SU-DHL-6 (cell line): ENCODE data around the gene SP140L.
"Not testable (repeated sequence)": the region's sequence is repeated elsewhere in the genome, so short reads cannot be mapped to it uniquely, and the experiment has no call there.

Experiments
- H2AFZ ChIP-seq: fragments of 200-600 bp; sonication (generic); 2 replicates; pipeline ENCODE4 v1.6.1; 2014; ENCODE audit warnings: low read depth, mild to moderate bottlenecking, moderate library complexity, mixed read lengths, antibody characterized with exemption, low read length; ENCODE audit not compliant: severe bottlenecking
- H3F3A ChIP-seq: fragments of 200-600 bp; shearing (Covaris generic); 2 replicates; pipeline ENCODE4 v1.6.0; 2016; ENCODE audit warnings: antibody characterized with exemption, mild to moderate bottlenecking; ENCODE audit not compliant: insufficient read depth
- H3K27ac ChIP-seq: fragments of 200-600 bp; sonication (generic); 2 replicates; pipeline ENCODE4 v1.5.1; 2016; ENCODE audit warnings: low read depth, mild to moderate bottlenecking, low read length, moderate library complexity, mixed read lengths
- H3K27me3 ChIP-seq: fragments of 200-600 bp; sonication (generic), shearing (Covaris generic); 2 replicates; pipeline ENCODE4 v1.6.0; 2014; ENCODE audit warnings: mild to moderate bottlenecking, low read length
- H3K36me3 ChIP-seq: fragments of 200-600 bp; sonication (generic); 2 replicates; pipeline ENCODE4 v1.6.1; 2014; ENCODE audit warnings: mild to moderate bottlenecking, low read length, mixed read lengths
- H3K4me2 ChIP-seq: fragments of 300-600, 200-600 bp; shearing (Covaris generic), sonication (generic); 2 replicates; pipeline ENCODE4 v1.6.0; 2014; ENCODE audit warnings: low read length, low read depth, mild to moderate bottlenecking; ENCODE audit not compliant: poor library complexity, severe bottlenecking
- H3K4me3 ChIP-seq: fragments of 200-600 bp; sonication (generic); 2 replicates; pipeline ENCODE4 v1.5.1; 2014; ENCODE audit warnings: antibody characterized with exemption, low read length, mild to moderate bottlenecking, mixed read lengths; ENCODE audit not compliant: insufficient read depth, poor library complexity, severe bottlenecking
- H3K79me2 ChIP-seq: fragments of 200-600 bp; sonication (generic); 2 replicates; pipeline ENCODE4 v1.6.1; 2014; ENCODE audit warnings: mild to moderate bottlenecking, low read length, moderate library complexity; ENCODE audit not compliant: insufficient read depth
- H3K9ac ChIP-seq: fragments of 200-600 bp; sonication (generic); 2 replicates; pipeline ENCODE4 v1.7.0; 2014; ENCODE audit warnings: mild to moderate bottlenecking, low read length
- H3K9me2 ChIP-seq: fragments of 200-600 bp; sonication (generic); replicated peaks from 2 replicates; pipeline ENCODE4 v1.6.1; 2014; ENCODE audit warnings: low read length; ENCODE audit not compliant: insufficient read depth
- H3K9me3 ChIP-seq: fragments of 200-600 bp; sonication (generic); 2 replicates; pipeline ENCODE4 v1.6.1; 2014; ENCODE audit warnings: low read length, mixed read lengths; ENCODE audit not compliant: insufficient read depth
- H4K20me1 ChIP-seq: fragments of 200-600 bp; sonication (generic); 2 replicates; pipeline ENCODE4 v1.6.1; 2014; ENCODE audit warnings: low read depth, mild to moderate bottlenecking, antibody characterized with exemption, low read length, moderate library complexity, mixed read lengths
- EZH2phosphoT487 ChIP-seq: fragments of 200-600 bp; sonication (generic), shearing (Covaris generic); conservative IDR thresholded peaks from 2 replicates; pipeline ENCODE4 v1.6.1; 2018; ENCODE audit warnings: mild to moderate bottlenecking, antibody characterized with exemption, low read length, moderate library complexity, mixed read lengths
- TF ChIP-seq, protein P1 (sequence below): fragments of 200-600 bp; sonication (generic); IDR thresholded peaks from one replicate; pipeline ENCODE4 v1.5.1; 2017; ENCODE audit warnings: antibody characterized with exemption, mild to moderate bottlenecking, low read length, moderate library complexity; ENCODE audit not compliant: insufficient read depth, poor library complexity, severe bottlenecking

Gene SP140L

GRCh38 chr2:230330725-230331124 is 3.7 kb downstream of the SP140L start:
- H3K4me2 ChIP-seq: no peak overlapping the region
- no peaks in the 10 kb centered on the region for H3K27me3 ChIP-seq
- peaks cover 16% of the 10 kb centered on the region for H3F3A ChIP-seq
- H4K20me1 ChIP-seq: no peaks in the 10 kb centered on the region
- no peaks in the 10 kb centered on the region for H3K9me2 ChIP-seq
- peaks cover 17% of the 10 kb centered on the region; the same call in 1 of the 2 replicates for H3K79me2 ChIP-seq
- 0 out of 2 replicates have a peak, but pooled peaks cover 4% of the 10 kb centered on the region for H3K36me3 ChIP-seq
- no peak overlapping the region for H3K27ac ChIP-seq
- no peak overlapping the region for H3K9ac ChIP-seq
- H3K9me3 ChIP-seq: no peaks in the 10 kb centered on the region
- H3K4me3 ChIP-seq: no peak overlapping the region
- no peak overlapping the region for H2AFZ ChIP-seq
- TF ChIP-seq EZH2phosphoT487: no peak
- TF ChIP-seq, protein P1, sequence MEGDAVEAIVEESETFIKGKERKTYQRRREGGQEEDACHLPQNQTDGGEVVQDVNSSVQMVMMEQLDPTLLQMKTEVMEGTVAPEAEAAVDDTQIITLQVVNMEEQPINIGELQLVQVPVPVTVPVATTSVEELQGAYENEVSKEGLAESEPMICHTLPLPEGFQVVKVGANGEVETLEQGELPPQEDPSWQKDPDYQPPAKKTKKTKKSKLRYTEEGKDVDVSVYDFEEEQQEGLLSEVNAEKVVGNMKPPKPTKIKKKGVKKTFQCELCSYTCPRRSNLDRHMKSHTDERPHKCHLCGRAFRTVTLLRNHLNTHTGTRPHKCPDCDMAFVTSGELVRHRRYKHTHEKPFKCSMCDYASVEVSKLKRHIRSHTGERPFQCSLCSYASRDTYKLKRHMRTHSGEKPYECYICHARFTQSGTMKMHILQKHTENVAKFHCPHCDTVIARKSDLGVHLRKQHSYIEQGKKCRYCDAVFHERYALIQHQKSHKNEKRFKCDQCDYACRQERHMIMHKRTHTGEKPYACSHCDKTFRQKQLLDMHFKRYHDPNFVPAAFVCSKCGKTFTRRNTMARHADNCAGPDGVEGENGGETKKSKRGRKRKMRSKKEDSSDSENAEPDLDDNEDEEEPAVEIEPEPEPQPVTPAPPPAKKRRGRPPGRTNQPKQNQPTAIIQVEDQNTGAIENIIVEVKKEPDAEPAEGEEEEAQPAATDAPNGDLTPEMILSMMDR: no peak

DNA sequence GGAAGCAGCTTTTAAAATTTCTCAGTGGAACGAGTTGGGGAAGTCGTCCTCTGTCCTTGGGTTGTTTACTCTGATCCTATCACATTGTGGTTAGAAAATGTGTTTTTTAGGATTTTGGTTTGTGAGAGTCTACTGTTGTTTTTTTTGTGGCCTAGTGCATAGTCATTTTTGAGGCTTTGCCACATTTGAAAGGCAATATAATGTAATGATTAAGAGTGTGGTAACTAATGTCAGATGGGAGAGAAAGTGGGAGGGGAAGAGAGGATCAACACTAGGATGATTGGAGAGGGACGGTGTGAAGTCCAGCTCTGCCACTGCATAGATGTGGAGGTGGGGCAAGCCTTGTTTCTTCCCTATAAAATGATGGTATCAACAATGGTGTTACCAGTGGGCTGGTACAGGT is 8.5 kb downstream of the SP140L start:
- H3K36me3 ChIP-seq: peaks cover 10% of the 10 kb centered on the region; the same call in 1 of the 2 replicates
- H3K9me3 ChIP-seq: no peaks in the 10 kb centered on the region
- H3K4me3 ChIP-seq: no peak overlapping the region
- H3K9me2 ChIP-seq: no peaks in the 10 kb centered on the region
- H3F3A ChIP-seq: no peaks in the 10 kb centered on the region
- no peaks in the 10 kb centered on the region for H3K27me3 ChIP-seq
- no peaks in the 10 kb centered on the region; the same call in 1 of the 2 replicates for H3K79me2 ChIP-seq
- H3K9ac ChIP-seq: no peak overlapping the region
- no peak overlapping the region for H3K4me2 ChIP-seq
- TF ChIP-seq, protein P1: no peak
- no peak for TF ChIP-seq EZH2phosphoT487
- no peaks in the 10 kb centered on the region for H4K20me1 ChIP-seq
- H3K27ac ChIP-seq: no peak overlapping the region
- H2AFZ ChIP-seq: no peak overlapping the region

- Histone ChIP-seq H4K20me1 (no peaks in the 10 kb centered on the region), H2AFZ (no peak overlapping the region), H3K4me2 (no peak overlapping the region), H3K9me2 (no peaks in the 10 kb centered on the region), H3K79me2 (no peaks in the 10 kb centered on the region), H3K27me3 (no peaks in the 10 kb centered on the region), H3K36me3 (peaks cover 10% of the 10 kb centered on the region; the same call in 1 of the 2 replicates), H3F3A (no peaks in the 10 kb centered on the region), H3K9ac (no peak overlapping the region), H3K4me3 (no peak overlapping the region), H3K27ac (no peak overlapping the region), H3K9me3 (no peaks in the 10 kb centered on the region)
- no peak for TF ChIP-seq EZH2phosphoT487
- TF ChIP-seq, protein P1: no peak
Measured at GRCh38 chr2:230335864-230336506, 9.0 kb downstream of the SP140L start.

- not testable (repeated sequence) for H3K27ac ChIP-seq, H3K9me2 ChIP-seq, H3F3A ChIP-seq, H3K4me2 ChIP-seq, H3K27me3 ChIP-seq, H3K9ac ChIP-seq, H3K79me2 ChIP-seq, H2AFZ ChIP-seq, H4K20me1 ChIP-seq, H3K4me3 ChIP-seq, H3K9me3 ChIP-seq
- H3K36me3 ChIP-seq: peaks cover 24% of the 10 kb centered on the region
Measured at GRCh38 chr2:230341936-230342528, 15.0 kb downstream of the SP140L start.

DNA sequence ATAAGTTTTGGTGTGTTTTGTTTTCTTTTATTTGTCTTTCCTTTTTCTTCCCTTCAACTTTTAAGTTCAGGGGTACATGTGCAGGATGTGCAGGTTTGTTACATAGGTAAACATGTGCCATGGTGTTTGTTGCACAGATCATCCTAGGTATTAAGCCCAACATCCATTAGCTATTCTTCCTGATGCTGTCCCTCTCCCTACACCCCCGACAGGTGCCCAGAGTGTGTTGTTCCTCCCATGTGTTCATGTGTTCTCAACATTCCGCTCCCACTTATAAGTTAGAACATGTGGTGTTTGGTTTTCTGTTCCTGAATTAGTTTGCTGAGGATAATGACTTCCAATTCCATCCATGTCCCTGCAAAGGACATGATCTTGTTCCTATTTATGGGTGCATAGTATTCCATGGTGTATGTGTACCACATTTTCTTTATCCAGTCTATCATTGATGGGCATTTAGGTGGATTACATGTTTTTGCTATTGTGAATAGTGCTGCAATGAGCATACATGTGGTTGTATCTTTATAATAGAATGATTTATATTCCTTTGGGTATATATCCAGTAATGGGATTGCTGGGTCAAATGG is 16.1 kb downstream of the SP140L start:
- H3K9me3 ChIP-seq, H3K9ac ChIP-seq, H4K20me1 ChIP-seq, H3K27me3 ChIP-seq, H3K27ac ChIP-seq, H3F3A ChIP-seq, H3K4me2 ChIP-seq, H2AFZ ChIP-seq, H3K4me3 ChIP-seq, H3K9me2 ChIP-seq: not testable (repeated sequence)
- peaks cover 24% of the 10 kb centered on the region for H3K36me3 ChIP-seq
- H3K79me2 ChIP-seq: peaks cover 13% of the 10 kb centered on the region; the same call in 1 of the 2 replicates
